Liver (tissue), 9 donors: ENCODE data around the gene CDK11A. TPM values are rescaled to one million over a fixed set of nuclear protein-coding genes. Genes with fewer than 3 reads are reported as not detected.

ENCODE experiments used
- DNase-seq: peaks from one replicate; pipeline ENCODE4 v3.0.0-alpha.2; 2017; ENCODE audit warnings: low spot score
- H3K27ac ChIP-seq, 2 donors: one replicate each; pipeline ENCODE4 v1.7.0; 2013; ENCODE audit warnings: inconsistent platforms in 2 of 2, low read length in 2 of 2, control low read depth in 1 of 2, low read depth in 1 of 2, mild to moderate bottlenecking in 1 of 2
- H3K27me3 ChIP-seq, 4 donors: one replicate each; pipeline versions ENCODE4 v1.6.1 to v1.7.0; 2013; ENCODE audit warnings: low read length in 3 of 4, inconsistent platforms in 1 of 4, mild to moderate bottlenecking in 1 of 4, moderate library complexity in 1 of 4; ENCODE audit not compliant: control insufficient read depth in 4 of 4, insufficient read depth in 4 of 4
- H3K36me3 ChIP-seq, 4 donors: one replicate each; pipeline versions ENCODE4 v1.6.1 to v1.7.0; 2013; ENCODE audit warnings: low read length in 3 of 4, mild to moderate bottlenecking in 3 of 4, low read depth in 1 of 4, moderate library complexity in 1 of 4; ENCODE audit not compliant: control insufficient read depth in 4 of 4, insufficient read depth in 3 of 4
- H3K4me1 ChIP-seq, 4 donors: one replicate each; pipeline versions ENCODE4 v1.6.1 to v1.7.0; 2013; ENCODE audit warnings: low read length in 3 of 4, mild to moderate bottlenecking in 3 of 4, moderate library complexity in 1 of 4; ENCODE audit not compliant: control insufficient read depth in 4 of 4, insufficient read depth in 4 of 4
- H3K4me3 ChIP-seq, 3 donors: one replicate each; pipeline versions ENCODE4 v1.6.1 to v1.7.0; 2013; ENCODE audit warnings: low read length in 3 of 3, control low read depth in 1 of 3, low read depth in 1 of 3, mild to moderate bottlenecking in 1 of 3
- H3K9ac ChIP-seq, 2 donors: one replicate each; pipeline ENCODE4 v1.7.0; 2013; ENCODE audit warnings: low read length in 2 of 2, mild to moderate bottlenecking in 2 of 2, moderate library complexity in 2 of 2, control low read depth in 1 of 2, low read depth in 1 of 2
- H3K9me3 ChIP-seq, 4 donors: one replicate each; pipeline versions ENCODE4 v1.6.1 to v1.7.0; 2013; ENCODE audit warnings: low read length in 3 of 4; ENCODE audit not compliant: control insufficient read depth in 4 of 4
- EGR1 ChIP-seq, 2 donors: IDR thresholded peaks; 2 replicates each; pipeline ENCODE4 v1.6.1; 2016 to 2018; ENCODE audit warnings: antibody characterized with exemption in 2 of 2, low read depth in 2 of 2
- FOXA1 ChIP-seq: IDR thresholded peaks from 2 replicates; pipeline ENCODE4 v1.6.1; 2016; ENCODE audit warnings: antibody characterized with exemption
- FOXA2 ChIP-seq: IDR thresholded peaks from 2 replicates; pipeline ENCODE4 v1.6.1; 2016; ENCODE audit warnings: antibody characterized with exemption
- GABPA ChIP-seq, 2 donors: IDR thresholded peaks in 1 of 2; conservative IDR thresholded peaks in 1 of 2; 2 replicates each; pipeline ENCODE4 v1.6.1; 2016; ENCODE audit warnings: antibody characterized with exemption in 2 of 2, mild to moderate bottlenecking in 1 of 2, moderate library complexity in 1 of 2
- HNF4A ChIP-seq, 2 donors: conservative IDR thresholded peaks; 2 replicates each; pipeline ENCODE4 v1.6.1; 2016; ENCODE audit warnings: antibody characterized with exemption in 2 of 2, mild to moderate bottlenecking in 2 of 2
- HNF4G ChIP-seq: IDR thresholded peaks from 2 replicates; pipeline ENCODE4 v1.6.1; 2016; ENCODE audit warnings: antibody characterized with exemption
- NR2F2 ChIP-seq: IDR thresholded peaks from 2 replicates; pipeline ENCODE4 v1.6.1; 2016; ENCODE audit warnings: antibody characterized with exemption
- RAD21 ChIP-seq, 2 donors: IDR thresholded peaks; 2 replicates each; pipeline ENCODE4 v1.6.1; 2016; ENCODE audit warnings: antibody characterized with exemption in 2 of 2, mild to moderate bottlenecking in 2 of 2
- RXRA ChIP-seq, 2 donors: IDR thresholded peaks; 2 replicates each; pipeline ENCODE4 v1.6.1; 2017 to 2018; ENCODE audit warnings: antibody characterized with exemption in 2 of 2, mild to moderate bottlenecking in 1 of 2
- SP1 ChIP-seq: IDR thresholded peaks from 2 replicates; pipeline ENCODE4 v1.6.1; 2018; ENCODE audit warnings: antibody characterized with exemption, mild to moderate bottlenecking
- TAF1 ChIP-seq: conservative IDR thresholded peaks from 2 replicates; pipeline ENCODE4 v1.6.1; 2016; ENCODE audit warnings: antibody characterized with exemption, mild to moderate bottlenecking
- YY1 ChIP-seq: IDR thresholded peaks from 2 replicates; pipeline ENCODE4 v1.6.1; 2016; ENCODE audit warnings: antibody characterized with exemption, mild to moderate bottlenecking
- WGBS: extraction: QIAGEN DNeasy Blood & Tissue Kit; methylation state at CpG from one replicate; pipeline ENCODE4 v1.1.7; 2013; 5-methylcytosine and 5-hydroxymethylcytosine counted together
- polyA plus RNA-seq, 2 donors: library from polyadenylated mRNA; stranded (reverse) in 1 of 2; unstranded in 1 of 2; fragments of 200-250 nt in 1 of 2; fragments of >200 nt in 1 of 2; fragmentation: Nextera tagmentation in 1 of 2; extraction: Ambion mirVana in 1 of 2; gene quantifications; one replicate each; pipeline versions ENCODE4 v1.2.1 to v1.2.3, GENCODE V29; 2013 to 2015
- total RNA-seq, 2 donors: library from RNA; depleted of rRNA; stranded (reverse); fragments of >200 nt; gene quantifications; one replicate each; pipeline ENCODE4 v1.2.3, GENCODE V29; 2014
- TF ChIP-seq, protein P1 (sequence below): fragments of 150-350 bp; IDR thresholded peaks from 2 replicates; pipeline ENCODE4 v1.5.1; 2017; ENCODE audit warnings: improper control_type of control experiment, low read depth, low read length; ENCODE audit not compliant: missing input control
- TF ChIP-seq, protein P2 (sequence below): IDR thresholded peaks from 2 replicates; pipeline ENCODE4 v1.6.1; 2016; ENCODE audit warnings: antibody characterized with exemption
- TF ChIP-seq, protein P3 (sequence below): IDR thresholded peaks from 2 replicates; pipeline ENCODE4 v1.6.1; 2016; ENCODE audit warnings: antibody characterized with exemption, mild to moderate bottlenecking
- TF ChIP-seq, protein P4 (sequence below): IDR thresholded peaks from 2 replicates; pipeline ENCODE4 v1.6.1; 2016; ENCODE audit warnings: antibody characterized with exemption
- TF ChIP-seq, protein P5 (sequence below): IDR thresholded peaks from 2 replicates; pipeline ENCODE4 v1.6.1; 2016; ENCODE audit warnings: antibody characterized with exemption
- donor health status: healthy.
- donor health status: healthy.
- donor health status: healthy.
- donor health status: healthy.
- donor health status: healthy.

Gene CDK11A
- total and polyA plus RNA-seq, 4 donors: 13.7 to 17.0 (median 13.9) TPM

DNA sequence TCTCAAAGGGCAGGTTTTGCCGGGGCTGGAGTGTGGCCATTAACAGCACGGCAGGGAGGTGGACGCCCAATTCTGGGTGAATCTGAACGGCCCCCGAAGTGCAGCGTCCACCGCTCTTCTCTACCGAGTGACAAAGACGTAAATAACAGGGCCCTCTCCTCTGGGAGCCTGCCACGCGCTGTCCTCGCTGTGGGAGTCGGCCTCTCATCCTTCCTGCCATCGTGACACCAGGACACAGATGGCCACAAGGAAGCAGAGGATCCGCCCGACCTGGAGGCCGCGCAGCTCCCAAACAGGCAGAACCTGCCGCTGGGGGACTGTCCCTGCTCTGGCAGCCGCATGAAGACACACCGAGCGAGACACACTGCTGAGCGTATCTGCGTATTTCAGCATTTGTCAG is 53.3 kb downstream of the CDK11A start:
- Histone ChIP-seq H3K27ac (no peak overlapping the region), H3K27me3 (no peaks in the 10 kb centered on the region), H3K9ac (no peak overlapping the region), H3K4me1 (no peaks in the 10 kb centered on the region), H3K36me3 (peaks cover 11 to 42% (median 26%) of the 10 kb centered on the region in 4 donors), H3K4me3 (no peak overlapping the region), H3K9me3 (no peaks in the 10 kb centered on the region)
- no peak for DNase-seq
- TF ChIP-seq YY1 (no peak), TAF1 (no peak), SP1 (no peak), GABPA (IDR thresholded peaks at IDR 0.05 in 1 of 2, conservative IDR thresholded peaks at IDR 0.05 in 1 of 2) (no peak), NR2F2 (no peak), EGR1 (IDR thresholded peaks at IDR 0.05; ENCODE audit: low read depth in 2 of 2) (no peak), FOXA2 (no peak), HNF4G (no peak), FOXA1 (no peak), RXRA (IDR thresholded peaks at IDR 0.05) (no peak)
- TF ChIP-seq, protein P1, sequence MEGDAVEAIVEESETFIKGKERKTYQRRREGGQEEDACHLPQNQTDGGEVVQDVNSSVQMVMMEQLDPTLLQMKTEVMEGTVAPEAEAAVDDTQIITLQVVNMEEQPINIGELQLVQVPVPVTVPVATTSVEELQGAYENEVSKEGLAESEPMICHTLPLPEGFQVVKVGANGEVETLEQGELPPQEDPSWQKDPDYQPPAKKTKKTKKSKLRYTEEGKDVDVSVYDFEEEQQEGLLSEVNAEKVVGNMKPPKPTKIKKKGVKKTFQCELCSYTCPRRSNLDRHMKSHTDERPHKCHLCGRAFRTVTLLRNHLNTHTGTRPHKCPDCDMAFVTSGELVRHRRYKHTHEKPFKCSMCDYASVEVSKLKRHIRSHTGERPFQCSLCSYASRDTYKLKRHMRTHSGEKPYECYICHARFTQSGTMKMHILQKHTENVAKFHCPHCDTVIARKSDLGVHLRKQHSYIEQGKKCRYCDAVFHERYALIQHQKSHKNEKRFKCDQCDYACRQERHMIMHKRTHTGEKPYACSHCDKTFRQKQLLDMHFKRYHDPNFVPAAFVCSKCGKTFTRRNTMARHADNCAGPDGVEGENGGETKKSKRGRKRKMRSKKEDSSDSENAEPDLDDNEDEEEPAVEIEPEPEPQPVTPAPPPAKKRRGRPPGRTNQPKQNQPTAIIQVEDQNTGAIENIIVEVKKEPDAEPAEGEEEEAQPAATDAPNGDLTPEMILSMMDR: no peak
- TF ChIP-seq, protein P2, sequence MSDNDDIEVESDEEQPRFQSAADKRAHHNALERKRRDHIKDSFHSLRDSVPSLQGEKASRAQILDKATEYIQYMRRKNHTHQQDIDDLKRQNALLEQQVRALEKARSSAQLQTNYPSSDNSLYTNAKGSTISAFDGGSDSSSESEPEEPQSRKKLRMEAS: no peak
- TF ChIP-seq, protein P3, sequence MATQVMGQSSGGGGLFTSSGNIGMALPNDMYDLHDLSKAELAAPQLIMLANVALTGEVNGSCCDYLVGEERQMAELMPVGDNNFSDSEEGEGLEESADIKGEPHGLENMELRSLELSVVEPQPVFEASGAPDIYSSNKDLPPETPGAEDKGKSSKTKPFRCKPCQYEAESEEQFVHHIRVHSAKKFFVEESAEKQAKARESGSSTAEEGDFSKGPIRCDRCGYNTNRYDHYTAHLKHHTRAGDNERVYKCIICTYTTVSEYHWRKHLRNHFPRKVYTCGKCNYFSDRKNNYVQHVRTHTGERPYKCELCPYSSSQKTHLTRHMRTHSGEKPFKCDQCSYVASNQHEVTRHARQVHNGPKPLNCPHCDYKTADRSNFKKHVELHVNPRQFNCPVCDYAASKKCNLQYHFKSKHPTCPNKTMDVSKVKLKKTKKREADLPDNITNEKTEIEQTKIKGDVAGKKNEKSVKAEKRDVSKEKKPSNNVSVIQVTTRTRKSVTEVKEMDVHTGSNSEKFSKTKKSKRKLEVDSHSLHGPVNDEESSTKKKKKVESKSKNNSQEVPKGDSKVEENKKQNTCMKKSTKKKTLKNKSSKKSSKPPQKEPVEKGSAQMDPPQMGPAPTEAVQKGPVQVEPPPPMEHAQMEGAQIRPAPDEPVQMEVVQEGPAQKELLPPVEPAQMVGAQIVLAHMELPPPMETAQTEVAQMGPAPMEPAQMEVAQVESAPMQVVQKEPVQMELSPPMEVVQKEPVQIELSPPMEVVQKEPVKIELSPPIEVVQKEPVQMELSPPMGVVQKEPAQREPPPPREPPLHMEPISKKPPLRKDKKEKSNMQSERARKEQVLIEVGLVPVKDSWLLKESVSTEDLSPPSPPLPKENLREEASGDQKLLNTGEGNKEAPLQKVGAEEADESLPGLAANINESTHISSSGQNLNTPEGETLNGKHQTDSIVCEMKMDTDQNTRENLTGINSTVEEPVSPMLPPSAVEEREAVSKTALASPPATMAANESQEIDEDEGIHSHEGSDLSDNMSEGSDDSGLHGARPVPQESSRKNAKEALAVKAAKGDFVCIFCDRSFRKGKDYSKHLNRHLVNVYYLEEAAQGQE: no peak
- WGBS: 97% methylated on average over 24 of the region's 24 CpGs

DNA sequence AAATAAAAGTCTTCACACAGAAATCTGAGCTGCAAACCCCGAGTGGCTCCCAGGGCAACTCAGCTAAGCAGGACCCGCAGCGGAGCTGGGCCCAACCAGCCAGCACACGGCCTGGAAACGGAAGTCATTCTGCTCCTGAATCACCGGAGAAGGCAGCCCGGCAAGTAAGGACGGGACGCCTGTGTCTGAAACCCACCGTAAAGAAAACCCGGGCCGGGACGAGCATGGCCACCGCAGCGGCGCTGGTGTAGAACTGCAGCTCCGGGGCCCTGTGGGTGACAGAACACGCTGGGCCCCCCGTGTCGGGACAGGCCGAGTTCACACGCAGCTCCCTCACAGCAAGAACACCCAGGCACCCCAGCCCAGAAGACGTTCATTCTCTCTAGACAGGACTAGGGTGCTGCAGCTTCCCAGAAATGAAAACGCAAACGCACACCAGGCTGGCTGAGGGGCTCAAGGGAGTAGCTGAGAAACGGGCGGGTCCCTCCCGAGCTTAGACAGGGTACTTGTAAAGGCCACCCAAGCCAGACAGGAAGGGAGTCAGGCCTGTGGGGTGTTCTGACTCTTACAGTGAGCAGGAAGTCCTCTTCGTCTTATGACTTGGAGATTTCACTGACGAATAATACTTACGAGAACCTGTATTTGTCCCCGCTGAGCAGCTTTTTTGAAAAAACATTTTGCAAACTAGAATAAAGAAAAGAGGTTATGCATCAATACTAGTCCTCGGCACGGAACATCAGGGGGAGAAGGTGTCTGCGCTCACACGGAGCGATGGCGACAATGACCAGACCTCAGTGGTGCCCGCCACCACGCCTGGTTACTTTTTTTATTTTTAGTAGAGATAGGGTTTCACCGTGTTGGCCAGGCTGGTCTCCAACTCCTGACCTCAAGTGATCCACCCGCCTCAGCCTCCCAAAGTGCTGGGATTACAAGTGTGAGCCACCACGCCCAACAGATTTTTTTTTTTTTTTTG is 54.4 kb downstream of the CDK11A start:
- Histone ChIP-seq H3K4me1 (no peaks in the 10 kb centered on the region), H3K9me3 (no peaks in the 10 kb centered on the region), H3K4me3 (no peak overlapping the region), H3K36me3 (peaks cover 15 to 52% (median 32%) of the 10 kb centered on the region in 4 donors), H3K9ac (no peak overlapping the region), H3K27ac (no peak overlapping the region), H3K27me3 (no peaks in the 10 kb centered on the region)
- 95% methylated on average over 43 of the region's 43 CpGs for WGBS
- TF ChIP-seq, protein P4, sequence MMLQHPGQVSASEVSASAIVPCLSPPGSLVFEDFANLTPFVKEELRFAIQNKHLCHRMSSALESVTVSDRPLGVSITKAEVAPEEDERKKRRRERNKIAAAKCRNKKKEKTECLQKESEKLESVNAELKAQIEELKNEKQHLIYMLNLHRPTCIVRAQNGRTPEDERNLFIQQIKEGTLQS: no peak
- TF ChIP-seq, protein P5, sequence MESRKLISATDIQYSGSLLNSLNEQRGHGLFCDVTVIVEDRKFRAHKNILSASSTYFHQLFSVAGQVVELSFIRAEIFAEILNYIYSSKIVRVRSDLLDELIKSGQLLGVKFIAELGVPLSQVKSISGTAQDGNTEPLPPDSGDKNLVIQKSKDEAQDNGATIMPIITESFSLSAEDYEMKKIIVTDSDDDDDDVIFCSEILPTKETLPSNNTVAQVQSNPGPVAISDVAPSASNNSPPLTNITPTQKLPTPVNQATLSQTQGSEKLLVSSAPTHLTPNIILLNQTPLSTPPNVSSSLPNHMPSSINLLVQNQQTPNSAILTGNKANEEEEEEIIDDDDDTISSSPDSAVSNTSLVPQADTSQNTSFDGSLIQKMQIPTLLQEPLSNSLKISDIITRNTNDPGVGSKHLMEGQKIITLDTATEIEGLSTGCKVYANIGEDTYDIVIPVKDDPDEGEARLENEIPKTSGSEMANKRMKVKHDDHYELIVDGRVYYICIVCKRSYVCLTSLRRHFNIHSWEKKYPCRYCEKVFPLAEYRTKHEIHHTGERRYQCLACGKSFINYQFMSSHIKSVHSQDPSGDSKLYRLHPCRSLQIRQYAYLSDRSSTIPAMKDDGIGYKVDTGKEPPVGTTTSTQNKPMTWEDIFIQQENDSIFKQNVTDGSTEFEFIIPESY: no peak
- TF ChIP-seq HNF4A (conservative IDR thresholded peaks at IDR 0.05) (no peak), RAD21 (IDR thresholded peaks at IDR 0.05) (no peak), YY1 (no peak), FOXA1 (no peak)
- no peak for DNase-seq
